ENCODE measurements around the gene BMPR1A.

BMPR1A gene

GRCh38 chr10:86871563-86872183, 115.3 kb downstream of the BMPR1A start:
- TF ChIP-seq CTCF (IDR thresholded peaks at IDR 0.05; ENCODE audit: borderline replicate concordance, insufficient read depth, low read depth, low read length) = no peak

GRCh38 chr10:86872757-86873156, 116.3 kb downstream of the BMPR1A start:
- H3K4me3 ChIP-seq (ENCODE audit: low read depth, low read length) = no peak overlapping the region
- TF ChIP-seq CTCF (IDR thresholded peaks at IDR 0.05; ENCODE audit: borderline replicate concordance, insufficient read depth, low read depth, low read length) = no peak

More at GRCh38 chr10:86871563-86872183, 115.3 kb downstream of the BMPR1A start:
- H3K4me3 ChIP-seq (ENCODE audit: low read depth, low read length) = no peak overlapping the region

GRCh38 chr10:86876748-86877147, 120.3 kb downstream of the BMPR1A start:
- H3K4me3 ChIP-seq (ENCODE audit: low read depth, low read length) = no peak overlapping the region
- TF ChIP-seq CTCF (IDR thresholded peaks at IDR 0.05; ENCODE audit: borderline replicate concordance, insufficient read depth, low read depth, low read length) = no peak

GRCh38 chr10:86878983-86879713, 122.7 kb downstream of the BMPR1A start:
- no peak overlapping the region for H3K4me3 ChIP-seq (ENCODE audit: low read depth, low read length)
- TF ChIP-seq CTCF (IDR thresholded peaks at IDR 0.05; ENCODE audit: borderline replicate concordance, insufficient read depth, low read depth, low read length) = no peak

- H3K4me3 ChIP-seq (ENCODE audit: low read depth, low read length) = no peak overlapping the region
- no peak for TF ChIP-seq CTCF (IDR thresholded peaks at IDR 0.05; ENCODE audit: borderline replicate concordance, insufficient read depth, low read depth, low read length)
These were observed 124.6 kb downstream of the BMPR1A start for GRCh38 chr10:86880971-86881370.

GRCh38 chr10:86888585-86889381, 132.4 kb downstream of the BMPR1A start:
- no peak overlapping the region for H3K4me3 ChIP-seq (ENCODE audit: low read depth, low read length)
- TF ChIP-seq CTCF (IDR thresholded peaks at IDR 0.05; ENCODE audit: borderline replicate concordance, insufficient read depth, low read depth, low read length) = no peak
